ENCODE data around the gene AVPR2. TPM values are rescaled to one million over a fixed set of nuclear protein-coding genes. Genes with fewer than 3 reads are reported as not detected.

Gene AVPR2
- total RNA-seq, 1 experiment from 2014 or later = not detected

DNA sequence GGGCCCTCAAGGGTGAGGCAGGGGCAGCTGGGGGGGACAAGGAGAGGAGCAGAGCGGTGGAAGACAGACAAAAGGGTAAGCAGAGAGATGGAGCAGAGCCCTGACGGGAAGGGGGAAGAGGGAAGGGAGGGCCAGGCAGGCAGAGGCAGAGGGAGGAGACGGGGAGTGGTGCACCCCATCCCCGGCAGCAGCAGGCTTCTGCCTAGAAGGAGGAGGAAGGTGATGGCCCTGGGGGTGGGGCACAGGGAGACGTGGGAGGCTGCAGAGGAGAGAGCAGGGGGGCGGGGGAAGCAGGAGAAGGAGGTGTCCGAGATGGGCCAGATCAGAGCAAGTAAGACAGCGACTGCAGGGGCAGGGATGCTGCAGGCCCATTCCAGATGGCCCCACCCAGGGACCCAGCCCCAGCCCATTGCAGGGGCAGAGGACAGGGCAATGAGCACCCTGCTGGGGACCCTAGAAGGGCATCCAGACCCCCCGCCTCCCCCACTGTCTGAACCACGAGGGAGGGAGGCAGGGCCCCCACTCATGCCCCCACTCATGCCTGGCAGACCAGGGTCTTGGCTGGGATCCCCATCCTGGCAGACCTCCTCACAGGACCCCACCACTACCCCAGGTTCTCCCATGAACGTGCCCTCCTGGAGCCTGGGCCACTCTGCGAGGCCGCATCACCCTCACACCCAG, 21.2 kb upstream of the AVPR2 start:
- H3K4me1 Mint-ChIP-seq (ENCODE audit: low read depth, unreplicated experiment) = no peaks in the 10 kb centered on the region
- no peaks in the 10 kb centered on the region for H3K36me3 Mint-ChIP-seq (ENCODE audit: insufficient read depth, unreplicated experiment)
- no TSS peak for BruUV-seq (replicated peaks)
- H3K27me3 ChIP-seq (replicated peaks; ENCODE audit: control insufficient read depth, insufficient read depth, low read length) = no peaks in the 10 kb centered on the region
- no peak for DNase-seq
- no peaks in the 10 kb centered on the region for H3K36me3 ChIP-seq (ENCODE audit: control insufficient read depth, insufficient read depth, low read length)
- no peak for TF ChIP-seq CTCF (IDR thresholded peaks at IDR 0.05; ENCODE audit: insufficient read depth in 1 of 2, low read depth in 1 of 2, low read length in 1 of 2, severe bottlenecking in 1 of 2, unreplicated experiment in 1 of 2)
- H3K4me3 ChIP-seq (ENCODE audit: low read depth, low read length) = no peak overlapping the region
- H3K27ac Mint-ChIP-seq (ENCODE audit: unreplicated experiment) = no peak overlapping the region
- POLR2A ChIA-PET = no interaction called here
- no peaks in the 10 kb centered on the region for H3K27me3 Mint-ChIP-seq (ENCODE audit: insufficient read depth, unreplicated experiment)
- H3K9me3 Mint-ChIP-seq (ENCODE audit: unreplicated experiment) = no peaks in the 10 kb centered on the region
- no peaks in the 10 kb centered on the region for H3K9me3 ChIP-seq
- intact Hi-C loops (cut with micrococcal nuclease; ENCODE audit: unreplicated experiment) = loop anchor here (10.0 kb wide), 1 partner anchor 69 kb away; no protein-coding TSS in a partner anchor
- CTCF ChIA-PET = no interaction called here
- H3K4me1 ChIP-seq = peaks cover 14% of the 10 kb centered on the region; the same call in 1 of the 2 replicates
- H3K4me3 Mint-ChIP-seq (ENCODE audit: unreplicated experiment) = no peak overlapping the region

GRCh38 chrX:153884136-153884535, 20.3 kb upstream of the AVPR2 start:
- Histone ChIP-seq H3K4me3 (ENCODE audit: low read depth, low read length) (no peak overlapping the region), H3K9me3 (no peaks in the 10 kb centered on the region), H3K4me1 (peaks cover 14% of the 10 kb centered on the region; the same call in 1 of the 2 replicates), H3K36me3 (ENCODE audit: control insufficient read depth, insufficient read depth, low read length) (no peaks in the 10 kb centered on the region), H3K27me3 (replicated peaks; ENCODE audit: control insufficient read depth, insufficient read depth, low read length) (no peaks in the 10 kb centered on the region)
- no peaks in the 10 kb centered on the region for H3K4me1 Mint-ChIP-seq (ENCODE audit: low read depth, unreplicated experiment)
- TF ChIP-seq CTCF (IDR thresholded peaks at IDR 0.05; ENCODE audit: insufficient read depth in 1 of 2, low read depth in 1 of 2, low read length in 1 of 2, severe bottlenecking in 1 of 2, unreplicated experiment in 1 of 2) = no peak
- no peaks in the 10 kb centered on the region for H3K27me3 Mint-ChIP-seq (ENCODE audit: insufficient read depth, unreplicated experiment)
- no peak overlapping the region for H3K4me3 Mint-ChIP-seq (ENCODE audit: unreplicated experiment)
- ChIA-PET POLR2A (no interaction called here), CTCF (no interaction called here)
- intact Hi-C loops (cut with micrococcal nuclease; ENCODE audit: unreplicated experiment) = loop anchor here (10.0 kb wide), 1 partner anchor 69 kb away; no protein-coding TSS in a partner anchor
- H3K9me3 Mint-ChIP-seq (ENCODE audit: unreplicated experiment) = no peaks in the 10 kb centered on the region
- no peaks in the 10 kb centered on the region for H3K36me3 Mint-ChIP-seq (ENCODE audit: insufficient read depth, unreplicated experiment)
- DNase-seq = no peak
- no TSS peak for BruUV-seq (replicated peaks)
- no peak overlapping the region for H3K27ac Mint-ChIP-seq (ENCODE audit: unreplicated experiment)

DNA sequence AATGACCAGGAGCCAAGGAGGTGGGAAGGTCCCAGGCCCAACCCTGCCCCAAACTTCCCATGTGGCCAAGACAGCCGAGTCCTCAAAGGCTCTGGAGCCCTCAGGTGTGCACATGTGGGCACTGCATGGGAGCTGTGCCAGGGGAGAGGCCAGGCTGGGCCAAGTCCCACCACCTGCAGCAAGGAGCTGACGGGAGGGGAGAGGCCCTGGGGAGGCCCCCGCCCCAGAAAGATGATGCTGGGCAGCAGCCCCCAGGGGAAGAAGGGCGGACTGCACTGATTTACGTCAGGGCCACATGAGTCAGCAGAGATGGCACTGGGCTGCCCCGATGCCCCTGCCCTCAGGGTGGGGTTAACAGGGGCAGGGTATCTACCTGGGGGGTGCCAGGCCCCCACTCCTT, 19.9 kb upstream of the AVPR2 start:
- H3K36me3 ChIP-seq (ENCODE audit: control insufficient read depth, insufficient read depth, low read length) = no peaks in the 10 kb centered on the region
- BruUV-seq (replicated peaks) = no TSS peak
- Mint-ChIP-seq H3K27me3 (ENCODE audit: insufficient read depth, unreplicated experiment) (no peaks in the 10 kb centered on the region), H3K4me3 (ENCODE audit: unreplicated experiment) (no peak overlapping the region), H3K27ac (ENCODE audit: unreplicated experiment) (no peak overlapping the region), H3K36me3 (ENCODE audit: insufficient read depth, unreplicated experiment) (no peaks in the 10 kb centered on the region), H3K4me1 (ENCODE audit: low read depth, unreplicated experiment) (no peaks in the 10 kb centered on the region), H3K9me3 (ENCODE audit: unreplicated experiment) (no peaks in the 10 kb centered on the region)
- DNase-seq = no peak
- CTCF ChIA-PET = no interaction called here
- H3K4me3 ChIP-seq (ENCODE audit: low read depth, low read length) = no peak overlapping the region
- H3K4me1 ChIP-seq = peaks cover 14% of the 10 kb centered on the region; the same call in 1 of the 2 replicates
- H3K27me3 ChIP-seq (replicated peaks; ENCODE audit: control insufficient read depth, insufficient read depth, low read length) = no peaks in the 10 kb centered on the region
- TF ChIP-seq CTCF (IDR thresholded peaks at IDR 0.05; ENCODE audit: insufficient read depth in 1 of 2, low read depth in 1 of 2, low read length in 1 of 2, severe bottlenecking in 1 of 2, unreplicated experiment in 1 of 2) = no peak
- intact Hi-C loops (cut with micrococcal nuclease; ENCODE audit: unreplicated experiment) = loop anchor here (10.0 kb wide), 1 partner anchor 70 kb away; no protein-coding TSS in a partner anchor
- POLR2A ChIA-PET = no interaction called here
- H3K9me3 ChIP-seq = no peaks in the 10 kb centered on the region

Measured in Caco-2 (cell line).